ENCODE results near the gene TMEM129.
A peak's percentile ranks its signal among the peaks of the same experiment; 100 is the strongest.
"Not testable (repeated sequence)": the region's sequence is repeated elsewhere in the genome, so short reads cannot be mapped to it uniquely, and the experiment has no call there.

TMEM129 gene

GRCh38 chr4:1690698-1691097 lies 30.4 kb downstream of the TMEM129 start:
- DNase-seq: no peak

- DNase-seq: no peak
These were observed 34.6 kb downstream of the TMEM129 start for GRCh38 chr4:1686440-1687036.

- no peak for DNase-seq
These were observed 35.6 kb downstream of the TMEM129 start for GRCh38 chr4:1685235-1686150.

GRCh38 chr4:1684506-1685234 lies 36.5 kb downstream of the TMEM129 start:
- DNase-seq: no peak

- DNase-seq: peak; percentile 82
These were observed 37.2 kb downstream of the TMEM129 start, which contains the start of gene FAM53A for GRCh38 chr4:1683736-1684505. Gene FAM53A (minus strand): TSS chr4:1684313. CDS start chr4:1668741, 15,572 bp downstream.

GRCh38 chr4:1683261-1683735 lies 37.8 kb downstream of the TMEM129 start:
- DNase-seq: no peak

- DNase-seq: no peak
These were observed 38.3 kb downstream of the TMEM129 start for GRCh38 chr4:1682860-1683259.

GRCh38 chr4:1678244-1678643 lies 42.9 kb downstream of the TMEM129 start:
- DNase-seq: no peak

GRCh38 chr4:1676605-1677525 lies 44.3 kb downstream of the TMEM129 start:
- no peak for DNase-seq

GRCh38 chr4:1675802-1676137 lies 45.4 kb downstream of the TMEM129 start:
- no peak for DNase-seq

- no peak for DNase-seq
These were observed 45.9 kb downstream of the TMEM129 start for GRCh38 chr4:1675136-1675801.

GRCh38 chr4:1674682-1675081 lies 46.4 kb downstream of the TMEM129 start:
- peak; percentile 44 for DNase-seq

- DNase-seq: no peak
These were observed 47.5 kb downstream of the TMEM129 start for GRCh38 chr4:1673671-1674070.

GRCh38 chr4:1671011-1671410 lies 50.1 kb downstream of the TMEM129 start:
- DNase-seq: not testable (repeated sequence)

GRCh38 chr4:1670279-1670678 lies 50.8 kb downstream of the TMEM129 start:
- no peak for DNase-seq

- DNase-seq: no peak
These were observed 51.3 kb downstream of the TMEM129 start for GRCh38 chr4:1669850-1670249.

GRCh38 chr4:1669270-1669669 lies 51.9 kb downstream of the TMEM129 start:
- no peak for DNase-seq

GRCh38 chr4:1668488-1668840 lies 52.7 kb downstream of the TMEM129 start:
- DNase-seq: no peak

- DNase-seq: no peak
These were observed 53.9 kb downstream of the TMEM129 start for GRCh38 chr4:1667273-1667672.

GRCh38 chr4:1666391-1666790 lies 54.7 kb downstream of the TMEM129 start:
- DNase-seq: no peak
